SK-N-SH (cell line): Measurements from ENCODE around the gene UBE2L6.

Experiments
- JUND ChIP-seq: IDR thresholded peaks from 2 replicates; pipeline ENCODE4 v1.4.0; 2012
- TEAD4 ChIP-seq: IDR thresholded peaks from 2 replicates; pipeline ENCODE4 v1.4.0; 2012; ENCODE audit warnings: mild to moderate bottlenecking, borderline replicate concordance; ENCODE audit not compliant: insufficient read depth

DNA sequence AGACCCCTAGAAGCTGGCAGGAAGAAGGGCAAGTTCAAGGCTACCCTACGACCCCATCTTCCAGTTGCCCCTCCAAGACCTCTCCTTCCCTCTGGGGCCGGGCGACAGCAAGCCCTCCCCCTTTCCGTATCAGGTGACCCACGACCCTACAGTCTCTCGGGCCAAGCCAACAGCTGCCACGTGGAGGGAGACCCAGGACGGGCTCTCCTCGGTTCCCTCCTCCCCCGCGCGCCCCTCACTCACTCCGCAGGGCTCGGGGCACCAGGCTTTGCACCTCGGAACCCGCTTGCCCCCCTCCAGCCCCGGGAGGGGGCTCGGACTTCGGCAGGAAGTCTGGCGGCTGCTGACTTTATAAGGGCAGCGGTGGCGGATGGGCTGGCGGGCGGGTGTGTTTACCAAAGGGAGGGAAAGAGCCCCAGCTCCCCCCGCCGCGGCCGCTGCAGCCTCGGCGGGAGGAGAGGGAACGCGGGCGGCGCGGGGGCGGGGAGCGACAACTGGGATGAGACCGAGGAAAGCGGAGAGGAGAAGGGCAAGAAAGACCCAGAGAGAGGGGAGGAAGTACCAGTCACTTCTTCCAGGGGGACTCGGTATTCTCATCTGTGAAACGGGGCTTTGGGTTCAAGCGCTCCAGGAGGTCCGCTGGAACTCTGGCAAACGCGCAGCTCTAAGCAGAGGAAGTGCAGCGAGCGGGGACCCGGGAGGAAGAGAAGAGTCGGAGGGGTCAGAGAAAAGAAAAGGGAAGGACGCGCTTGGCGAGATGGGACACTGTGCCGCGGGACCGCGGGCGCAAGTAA lies 52.7 kb downstream of the UBE2L6 start:
- no peak for TF ChIP-seq TEAD4
- no peak for TF ChIP-seq JUND
